MG63 (cell line): ENCODE data around the gene TMEM239. TPM values are rescaled to one million over a fixed set of nuclear protein-coding genes. Genes with fewer than 3 reads are reported as not detected.
A peak's percentile ranks its signal among the peaks of the same experiment; 100 is the strongest.
"Not testable (repeated sequence)": the region's sequence is repeated elsewhere in the genome, so short reads cannot be mapped to it uniquely, and the experiment has no call there.

Experiments used
- DNase-seq: peaks from one replicate; pipeline ENCODE4 v3.0.0-alpha.2; 2020
- H3K27me3 ChIP-seq: fragments of 250-450 bp; sonication (Bioruptor Pico); 2 replicates; pipeline ENCODE4 v1.5.1; 2020; ENCODE audit warnings: mild to moderate bottlenecking, moderate library complexity
- H3K36me3 ChIP-seq: fragments of 250-450 bp; sonication (Bioruptor Pico); 2 replicates; pipeline ENCODE4 v1.5.1; 2020; ENCODE audit warnings: mild to moderate bottlenecking, moderate library complexity
- H3K4me3 ChIP-seq: fragments of 250-450 bp; sonication (Bioruptor Pico); 2 replicates; pipeline ENCODE4 v1.5.1; 2020; ENCODE audit warnings: mild to moderate bottlenecking, moderate library complexity
- H3K9me3 ChIP-seq: fragments of 250-450 bp; sonication (Bioruptor Pico); 2 replicates; pipeline ENCODE4 v1.5.1; 2020; ENCODE audit warnings: mild to moderate bottlenecking, moderate library complexity
- total RNA-seq: library from RNA; depleted of rRNA; stranded (reverse); fragments of >200 nt; shearing (Covaris generic); gene quantifications from 2 replicates; pipeline ENCODE4 v1.2.3, GENCODE V29; 2014; ENCODE audit warnings: low replicate concordance

TMEM239 gene
- total RNA-seq, 1 experiment from 2014 or later: not detected

- no peak for DNase-seq
- H3K36me3 ChIP-seq: no peaks in the 10 kb centered on the region
- H3K4me3 ChIP-seq: no peak overlapping the region
- no peaks in the 10 kb centered on the region for H3K9me3 ChIP-seq
- peaks cover 9% of the 10 kb centered on the region for H3K27me3 ChIP-seq
Measured at GRCh38 chr20:2797136-2797983, 18.8 kb upstream of the TMEM239 start.

- no peak for DNase-seq
- no peaks in the 10 kb centered on the region for H3K9me3 ChIP-seq
- H3K4me3 ChIP-seq: no peak overlapping the region
- H3K36me3 ChIP-seq: no peaks in the 10 kb centered on the region
- H3K27me3 ChIP-seq: peaks cover 9% of the 10 kb centered on the region
Measured at GRCh38 chr20:2798095-2798805, 17.9 kb upstream of the TMEM239 start.

- H3K36me3 ChIP-seq: no peaks in the 10 kb centered on the region
- no peak for DNase-seq
- no peak overlapping the region for H3K4me3 ChIP-seq
- peaks cover 8% of the 10 kb centered on the region for H3K27me3 ChIP-seq
- no peaks in the 10 kb centered on the region for H3K9me3 ChIP-seq
Measured at GRCh38 chr20:2798814-2799213, 17.4 kb upstream of the TMEM239 start.

- peaks cover 7% of the 10 kb centered on the region for H3K27me3 ChIP-seq
- no peaks in the 10 kb centered on the region for H3K9me3 ChIP-seq
- H3K36me3 ChIP-seq: no peaks in the 10 kb centered on the region
- no peak overlapping the region for H3K4me3 ChIP-seq
- DNase-seq: no peak
Measured at GRCh38 chr20:2799271-2799670, 16.9 kb upstream of the TMEM239 start.

- Histone ChIP-seq H3K27me3 (peaks cover 8% of the 10 kb centered on the region), H3K9me3 (no peaks in the 10 kb centered on the region), H3K4me3 (peak overlapping the region; percentile 32), H3K36me3 (no peaks in the 10 kb centered on the region)
- peak; percentile 44 for DNase-seq
Measured at GRCh38 chr20:2799688-2800520, 16.3 kb upstream of the TMEM239 start.

GRCh38 chr20:2800521-2801285 is 15.5 kb upstream of the TMEM239 start, which contains the start of gene CPXM1:
Gene CPXM1 (minus strand): TSS chr20:2800627. CDS start chr20:2800572, 55 bp downstream.
- no peaks in the 10 kb centered on the region for H3K36me3 ChIP-seq
- H3K9me3 ChIP-seq: no peaks in the 10 kb centered on the region
- peak within 1 kb of the TSS; percentile 32 for H3K4me3 ChIP-seq
- DNase-seq: peak; percentile 26
- H3K27me3 ChIP-seq: peaks cover 9% of the 10 kb centered on the region

GRCh38 chr20:2801286-2801728 is 14.9 kb upstream of the TMEM239 start:
- no peaks in the 10 kb centered on the region for H3K36me3 ChIP-seq
- no peak overlapping the region for H3K4me3 ChIP-seq
- DNase-seq: no peak
- no peaks in the 10 kb centered on the region for H3K9me3 ChIP-seq
- H3K27me3 ChIP-seq: peaks cover 9% of the 10 kb centered on the region

- no peak overlapping the region for H3K4me3 ChIP-seq
- H3K36me3 ChIP-seq: no peaks in the 10 kb centered on the region
- DNase-seq: no peak
- peaks cover 9% of the 10 kb centered on the region for H3K27me3 ChIP-seq
- no peaks in the 10 kb centered on the region for H3K9me3 ChIP-seq
Measured at GRCh38 chr20:2804041-2804828, 11.9 kb upstream of the TMEM239 start.

GRCh38 chr20:2804852-2805688 is 11.1 kb upstream of the TMEM239 start:
- no peaks in the 10 kb centered on the region for H3K36me3 ChIP-seq
- H3K27me3 ChIP-seq: peaks cover 9% of the 10 kb centered on the region
- no peaks in the 10 kb centered on the region for H3K9me3 ChIP-seq
- no peak overlapping the region for H3K4me3 ChIP-seq
- DNase-seq: no peak

- no peaks in the 10 kb centered on the region for H3K9me3 ChIP-seq
- no peak for DNase-seq
Measured at GRCh38 chr20:2805689-2806350, 10.3 kb upstream of the TMEM239 start.

GRCh38 chr20:2806351-2806701 is 9.8 kb upstream of the TMEM239 start:
- H3K36me3 ChIP-seq: no peaks in the 10 kb centered on the region
- peaks cover 2% of the 10 kb centered on the region; the same call in 1 of the 2 replicates for H3K27me3 ChIP-seq
- no peak overlapping the region for H3K4me3 ChIP-seq
- H3K9me3 ChIP-seq: no peaks in the 10 kb centered on the region
- no peak for DNase-seq

More at GRCh38 chr20:2805689-2806350, 10.3 kb upstream of the TMEM239 start:
- Histone ChIP-seq H3K36me3 (no peaks in the 10 kb centered on the region), H3K27me3 (peaks cover 6% of the 10 kb centered on the region), H3K4me3 (no peak overlapping the region)

GRCh38 chr20:2807019-2807418 is 9.1 kb upstream of the TMEM239 start:
- H3K36me3 ChIP-seq: no peaks in the 10 kb centered on the region
- no peaks in the 10 kb centered on the region for H3K9me3 ChIP-seq
- DNase-seq: no peak
- H3K27me3 ChIP-seq: peaks cover 2% of the 10 kb centered on the region; the same call in 1 of the 2 replicates
- H3K4me3 ChIP-seq: no peak overlapping the region

GRCh38 chr20:2807929-2808328 is 8.2 kb upstream of the TMEM239 start:
- H3K9me3 ChIP-seq, H3K4me3 ChIP-seq, H3K36me3 ChIP-seq, DNase-seq, H3K27me3 ChIP-seq: not testable (repeated sequence)

GRCh38 chr20:2809690-2810089 is 6.5 kb upstream of the TMEM239 start:
- DNase-seq: no peak
- Histone ChIP-seq H3K9me3 (no peaks in the 10 kb centered on the region), H3K4me3 (no peak overlapping the region)

More at GRCh38 chr20:2809690-2810089, 6.5 kb upstream of the TMEM239 start:
- Histone ChIP-seq H3K27me3 (peaks cover 2% of the 10 kb centered on the region; the same call in 1 of the 2 replicates), H3K36me3 (no peaks in the 10 kb centered on the region)
